H9 (cell line): ENCODE measurements around the gene HLA-DRB1. TPM values are rescaled to one million over a fixed set of nuclear protein-coding genes. Genes with fewer than 3 reads are reported as not detected.

Source experiments
- DNase-seq: peaks from one replicate; pipeline ENCODE4 v3.0.0-alpha.2; 2017
- H2AFZ ChIP-seq: one replicate; pipeline ENCODE4 v1.6.1; 2013; ENCODE audit warnings: mild to moderate bottlenecking, low read length, control low read depth, moderate library complexity
- H2AK5ac ChIP-seq: 2 replicates; pipeline ENCODE4 v1.6.1; 2013; ENCODE audit warnings: low read length, control low read depth, mixed read lengths; ENCODE audit not compliant: insufficient read length
- H2BK120ac ChIP-seq: one replicate; pipeline ENCODE4 v1.6.1; 2013; ENCODE audit warnings: low read depth, mild to moderate bottlenecking, low read length, control low read depth, inconsistent platforms; ENCODE audit not compliant: poor library complexity, severe bottlenecking
- H2BK12ac ChIP-seq: 2 replicates; pipeline ENCODE4 v1.6.1; 2013; ENCODE audit warnings: low read length, control low read depth, mixed read lengths, low read depth; ENCODE audit not compliant: insufficient read length
- H2BK15ac ChIP-seq: 2 replicates; pipeline ENCODE4 v1.6.1; 2013; ENCODE audit warnings: low read depth, low read length, control low read depth
- H2BK20ac ChIP-seq: one replicate; pipeline ENCODE4 v1.6.1; 2013; ENCODE audit warnings: low read depth, mild to moderate bottlenecking, low read length, control low read depth, inconsistent platforms; ENCODE audit not compliant: poor library complexity, severe bottlenecking
- H2BK5ac ChIP-seq: 2 replicates; pipeline ENCODE4 v1.6.1; 2013; ENCODE audit warnings: low read length, control low read depth, mixed read lengths; ENCODE audit not compliant: insufficient read length
- H3K14ac ChIP-seq: 2 replicates; pipeline ENCODE4 v1.6.1; 2013; ENCODE audit warnings: low read length, control low read depth; ENCODE audit not compliant: insufficient read depth
- H3K18ac ChIP-seq: 2 replicates; pipeline ENCODE4 v1.6.1; 2013; ENCODE audit warnings: low read depth, mild to moderate bottlenecking, mixed read lengths, low read length, control low read depth; ENCODE audit not compliant: insufficient read length
- H3K23ac ChIP-seq: 2 replicates; pipeline ENCODE4 v1.6.1; 2013; ENCODE audit warnings: low read length, control low read depth, mixed read lengths, low read depth; ENCODE audit not compliant: insufficient read length
- H3K23me2 ChIP-seq: 2 replicates; pipeline ENCODE4 v1.6.1; 2013; ENCODE audit warnings: low read depth, mild to moderate bottlenecking, mixed read lengths, low read length, control low read depth; ENCODE audit not compliant: insufficient read length, poor library complexity, severe bottlenecking
- H3K27ac ChIP-seq: 2 replicates; pipeline ENCODE4 v1.5.1; 2013; ENCODE audit warnings: low read length, control low read depth, mixed read lengths, low read depth; ENCODE audit not compliant: insufficient read length
- H3K27me3 ChIP-seq: 2 replicates; pipeline ENCODE4 v1.6.1; 2013; ENCODE audit warnings: low read length, control low read depth, inconsistent platforms; ENCODE audit not compliant: insufficient read depth
- H3K4ac ChIP-seq: 2 replicates; pipeline ENCODE4 v1.6.1; 2013; ENCODE audit warnings: low read depth, mild to moderate bottlenecking, control low read depth, inconsistent platforms, low read length, moderate library complexity
- H3K4me1 ChIP-seq: 2 replicates; pipeline ENCODE4 v1.6.1; 2013; ENCODE audit warnings: low read length, control low read depth, inconsistent platforms; ENCODE audit not compliant: insufficient read depth
- H3K4me2 ChIP-seq: 2 replicates; pipeline ENCODE4 v1.6.1; 2013; ENCODE audit warnings: low read length, control low read depth, mixed read lengths; ENCODE audit not compliant: insufficient read length, insufficient read depth
- H3K56ac ChIP-seq: 2 replicates; pipeline ENCODE4 v1.6.1; 2013; ENCODE audit warnings: low read depth, mild to moderate bottlenecking, mixed read lengths, low read length, control low read depth; ENCODE audit not compliant: insufficient read length
- H3K79me1 ChIP-seq: 2 replicates; pipeline ENCODE4 v1.6.1; 2013; ENCODE audit warnings: low read depth, mild to moderate bottlenecking, moderate library complexity, low read length, control low read depth, inconsistent platforms; ENCODE audit not compliant: insufficient read depth, poor library complexity, severe bottlenecking
- H3K79me2 ChIP-seq: 2 replicates; pipeline ENCODE4 v1.6.1; 2013; ENCODE audit warnings: low read length, control low read depth, inconsistent platforms; ENCODE audit not compliant: insufficient read depth
- H3K9ac ChIP-seq: 2 replicates; pipeline ENCODE4 v1.6.1; 2013; ENCODE audit warnings: low read length, control low read depth, mixed read lengths; ENCODE audit not compliant: insufficient read length; ENCODE audit errors: extremely low read depth
- H3K9me3 ChIP-seq: one replicate; pipeline ENCODE4 v1.6.1; 2013; ENCODE audit warnings: low read depth, low read length, inconsistent platforms; ENCODE audit not compliant: control insufficient read depth
- H3T11ph ChIP-seq: one replicate; pipeline ENCODE4 v1.6.1; 2013; ENCODE audit warnings: mild to moderate bottlenecking, low read length, control low read depth, inconsistent platforms
- H4K20me1 ChIP-seq: one replicate; pipeline ENCODE4 v1.6.1; 2013; ENCODE audit not compliant: control insufficient read depth, insufficient read length, insufficient read depth
- H4K5ac ChIP-seq: 2 replicates; pipeline ENCODE4 v1.6.1; 2013; ENCODE audit warnings: low read depth, mild to moderate bottlenecking, mixed read lengths, low read length, control low read depth; ENCODE audit not compliant: insufficient read length
- H4K8ac ChIP-seq: replicated peaks from 2 replicates; pipeline ENCODE4 v1.6.1; 2013; ENCODE audit warnings: low read length, control low read depth, mixed read lengths, low read depth; ENCODE audit not compliant: insufficient read length
- H4K91ac ChIP-seq: 2 replicates; pipeline ENCODE4 v1.6.1; 2013; ENCODE audit warnings: low read depth, mild to moderate bottlenecking, moderate library complexity, mixed read lengths, low read length, control low read depth; ENCODE audit not compliant: insufficient read length
- H3K27ac Mint-ChIP-seq, 3 experiments: 2 replicates in 2 of 3; 3 replicates in 1 of 3; pipeline ENCODE4 v1.8.0; 2020 to 2021; ENCODE audit warnings: mixed read lengths in 3 of 3, mild to moderate bottlenecking in 1 of 3, moderate library complexity in 1 of 3
- H3K27me3 Mint-ChIP-seq: 2 replicates; pipeline ENCODE4 v1.8.0; 2021; ENCODE audit warnings: low read depth, mild to moderate bottlenecking, moderate library complexity, mixed read lengths
- H3K36me3 Mint-ChIP-seq, 3 experiments: 2 replicates in 2 of 3; 3 replicates in 1 of 3; pipeline ENCODE4 v1.8.0; 2020 to 2021; ENCODE audit warnings: low read depth in 3 of 3, mixed read lengths in 3 of 3; ENCODE audit not compliant: insufficient read depth in 1 of 3
- H3K4me1 Mint-ChIP-seq, 2 experiments: 2 replicates each; pipeline ENCODE4 v1.8.0; 2020; ENCODE audit warnings: mixed read lengths in 2 of 2
- H3K4me3 Mint-ChIP-seq, 2 experiments: 2 replicates in 1 of 2; 3 replicates in 1 of 2; pipeline ENCODE4 v1.8.0; 2020 to 2021; ENCODE audit warnings: mild to moderate bottlenecking in 2 of 2, mixed read lengths in 2 of 2, moderate library complexity in 1 of 2
- H3K9me3 Mint-ChIP-seq, 2 experiments: 2 replicates in 1 of 2; 3 replicates in 1 of 2; pipeline ENCODE4 v1.8.0; 2020; ENCODE audit warnings: mild to moderate bottlenecking in 2 of 2, mixed read lengths in 2 of 2, moderate library complexity in 1 of 2
- WGBS: extraction: QIAGEN DNeasy Blood & Tissue Kit; methylation state at CpG from one replicate; pipeline ENCODE4 v1.1.7; 2013; ENCODE audit warnings: missing lambda C conversion rate, low lambda C conversion rate, mixed read lengths; ENCODE audit not compliant: insufficient read length; ENCODE audit errors: extremely low coverage; 5-methylcytosine and 5-hydroxymethylcytosine counted together
- total RNA-seq: library from RNA; stranded (reverse); gene quantifications from 2 replicates; pipeline ENCODE4 v1.2.1, GENCODE V29; 2021
- TF ChIP-seq, protein P1 (sequence below): fragments of 200-600 bp; sonication (generic); conservative IDR thresholded peaks from 3 replicates; pipeline ENCODE4 v1.8.0; 2021; ENCODE audit warnings: antibody characterized with exemption, mild to moderate bottlenecking

HLA-DRB1 gene
- total RNA-seq, 1 experiment from 2014 or later: 25.9 TPM

DNA sequence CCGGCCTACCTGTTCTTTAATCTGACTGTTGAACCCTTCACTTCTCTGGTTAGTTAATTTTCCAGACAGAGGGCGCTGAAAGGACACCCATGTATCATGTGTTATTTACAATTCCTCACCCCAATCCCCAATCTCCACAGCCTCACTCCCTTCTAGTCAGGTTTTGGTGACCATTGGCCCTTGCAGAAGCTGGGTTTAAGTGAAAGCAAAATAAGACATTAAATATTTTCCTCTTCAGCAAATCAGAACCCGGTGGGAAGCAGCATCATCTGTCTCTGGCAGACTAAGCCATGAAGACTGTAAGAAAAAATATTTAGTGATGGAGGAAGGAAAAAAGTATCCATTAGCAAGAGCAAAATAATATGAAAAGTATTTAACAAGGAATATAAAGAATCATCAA is 38.2 kb upstream of the HLA-DRB1 start:
- H3K14ac ChIP-seq: no peak overlapping the region
- TF ChIP-seq, protein P1, sequence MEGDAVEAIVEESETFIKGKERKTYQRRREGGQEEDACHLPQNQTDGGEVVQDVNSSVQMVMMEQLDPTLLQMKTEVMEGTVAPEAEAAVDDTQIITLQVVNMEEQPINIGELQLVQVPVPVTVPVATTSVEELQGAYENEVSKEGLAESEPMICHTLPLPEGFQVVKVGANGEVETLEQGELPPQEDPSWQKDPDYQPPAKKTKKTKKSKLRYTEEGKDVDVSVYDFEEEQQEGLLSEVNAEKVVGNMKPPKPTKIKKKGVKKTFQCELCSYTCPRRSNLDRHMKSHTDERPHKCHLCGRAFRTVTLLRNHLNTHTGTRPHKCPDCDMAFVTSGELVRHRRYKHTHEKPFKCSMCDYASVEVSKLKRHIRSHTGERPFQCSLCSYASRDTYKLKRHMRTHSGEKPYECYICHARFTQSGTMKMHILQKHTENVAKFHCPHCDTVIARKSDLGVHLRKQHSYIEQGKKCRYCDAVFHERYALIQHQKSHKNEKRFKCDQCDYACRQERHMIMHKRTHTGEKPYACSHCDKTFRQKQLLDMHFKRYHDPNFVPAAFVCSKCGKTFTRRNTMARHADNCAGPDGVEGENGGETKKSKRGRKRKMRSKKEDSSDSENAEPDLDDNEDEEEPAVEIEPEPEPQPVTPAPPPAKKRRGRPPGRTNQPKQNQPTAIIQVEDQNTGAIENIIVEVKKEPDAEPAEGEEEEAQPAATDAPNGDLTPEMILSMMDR: no peak
- H2BK20ac ChIP-seq: no peak overlapping the region
- no peaks in the 10 kb centered on the region for H3K27me3 ChIP-seq
- no peak overlapping the region for H4K91ac ChIP-seq
- H3K27me3 Mint-ChIP-seq: no peaks in the 10 kb centered on the region
- H4K8ac ChIP-seq: no peak overlapping the region
- H3K27ac Mint-ChIP-seq: no peak overlapping the region; a peak in 2 of 7 replicates
- H3T11ph ChIP-seq: no peak overlapping the region
- H2AFZ ChIP-seq: no peak overlapping the region
- no peak overlapping the region for H2AK5ac ChIP-seq
- H3K9ac ChIP-seq: no peak overlapping the region
- no peaks in the 10 kb centered on the region for H3K23me2 ChIP-seq
- H3K79me2 ChIP-seq: no peaks in the 10 kb centered on the region
- H3K4ac ChIP-seq: no peak overlapping the region
- no peak overlapping the region for H2BK5ac ChIP-seq
- H2BK12ac ChIP-seq: no peak overlapping the region
- H2BK120ac ChIP-seq: no peak overlapping the region
- H3K56ac ChIP-seq: no peak overlapping the region
- peak; percentile 29 for DNase-seq
- H3K4me1 ChIP-seq: no peaks in the 10 kb centered on the region
- H3K4me2 ChIP-seq: no peak overlapping the region
- 0 out of 5 replicates have a peak, but pooled peaks cover 0 to 3% of the 10 kb centered on the region in 2 experiments for H3K9me3 Mint-ChIP-seq
- no peaks in the 10 kb centered on the region for H3K9me3 ChIP-seq
- no peak overlapping the region for H3K18ac ChIP-seq
- no peak overlapping the region for H2BK15ac ChIP-seq
- H3K27ac ChIP-seq: no peak overlapping the region
- no peaks in the 10 kb centered on the region for H3K36me3 Mint-ChIP-seq
- H3K4me3 Mint-ChIP-seq: no peak overlapping the region
- peaks cover 1 to 4% of the 10 kb centered on the region in 2 experiments for H3K4me1 Mint-ChIP-seq
- no peaks in the 10 kb centered on the region for H3K79me1 ChIP-seq
- H4K20me1 ChIP-seq: no peaks in the 10 kb centered on the region
- H3K23ac ChIP-seq: no peak overlapping the region
- no CpG with 5 or more reads among the region's 3 CpGs for WGBS
- H4K5ac ChIP-seq: no peak overlapping the region
